Gastrocnemius medialis (tissue), 4 donors: ENCODE measurements around the gene TBL3. TPM values are rescaled to one million over a fixed set of nuclear protein-coding genes. Genes with fewer than 3 reads are reported as not detected.
"Not testable (repeated sequence)": the region's sequence is repeated elsewhere in the genome, so short reads cannot be mapped to it uniquely, and the experiment has no call there.

ENCODE experiments used
- ATAC-seq, 2 donors: fragments of 150-250 bp; one replicate each; pipeline ENCODE4 v1.9.1; 2016
- DNase-seq, 2 donors: peaks; one replicate each; pipeline ENCODE4 v3.0.0-alpha.2; 2019
- H3K27ac ChIP-seq, 4 donors: fragments of 200-600 bp; sonication (generic); 1 replicate in 1 of 4; 2 replicates in 3 of 4; pipeline ENCODE4 v1.5.1; 2016 to 2018; ENCODE audit warnings: mild to moderate bottlenecking in 2 of 4, moderate library complexity in 1 of 4
- H3K27me3 ChIP-seq, 3 donors: fragments of 200-600 bp; sonication (generic) in 2 of 3; 1 replicate in 1 of 3; 2 replicates in 2 of 3; pipeline versions ENCODE4 v1.5.1 to v1.6.0; 2016 to 2019; ENCODE audit warnings: mild to moderate bottlenecking in 1 of 3, moderate library complexity in 1 of 3
- H3K36me3 ChIP-seq, 2 donors: fragments of 200-600 bp; sonication (generic) in 1 of 2; one replicate each; pipeline ENCODE4 v1.5.1; 2017 to 2018
- H3K4me1 ChIP-seq, 2 donors: fragments of 200-600 bp; sonication (generic) in 1 of 2; one replicate each; pipeline ENCODE4 v1.5.1; 2016 to 2017; ENCODE audit warnings: mild to moderate bottlenecking in 2 of 2
- H3K4me3 ChIP-seq, 4 donors: fragments of 200-600 bp; sonication (generic) in 3 of 4; 1 replicate in 1 of 4; 2 replicates in 3 of 4; pipeline ENCODE4 v1.5.1; 2016 to 2019; ENCODE audit warnings: mild to moderate bottlenecking in 2 of 4
- H3K9me3 ChIP-seq, 3 donors: fragments of 200-600 bp; sonication (generic) in 2 of 3; 1 replicate in 1 of 3; 2 replicates in 2 of 3; pipeline ENCODE4 v1.5.1; 2016 to 2019
- POLR2A ChIP-seq, 2 donors: fragments of 450-650 bp; IDR thresholded peaks; one replicate each; pipeline ENCODE4 v1.6.1; 2017; ENCODE audit warnings: antibody characterized with exemption in 2 of 2, mild to moderate bottlenecking in 2 of 2, moderate library complexity in 2 of 2
- in situ Hi-C, 4 donors: fragments of 200-750 bp; cut with MboI; loops; one replicate each; pipeline versions ENCODE4 v1.15.0 to v1.8.0; 2017; ENCODE audit warnings: low sequenced_read_pairs in 4 of 4
- intact Hi-C: fragments of 100-400 bp; cut with DNase I; formaldehyde crosslinking; loops from one replicate; pipeline ENCODE4 v1.15.1; 2023; ENCODE audit warnings: low total_unique reads
- total RNA-seq, 4 donors: library from RNA; depleted of rRNA; stranded (reverse); fragments of >200 nt; gene quantifications; one replicate each; pipeline versions ENCODE4 v1.1.0 to v1.2.3, GENCODE V29; 2016
- TF ChIP-seq, protein P1 (sequence below), 5 experiments: fragments of 450-650 bp in 3 of 5; fragments of 200-600 bp in 2 of 5; sonication (generic) in 2 of 5; IDR thresholded peaks in 4 of 5; conservative IDR thresholded peaks in 1 of 5; 1 replicate in 4 of 5; 2 replicates in 1 of 5; pipeline ENCODE4 v1.5.1; 2016 to 2019; ENCODE audit warnings: antibody characterized with exemption in 5 of 5, mild to moderate bottlenecking in 3 of 5, moderate library complexity in 3 of 5

Gene TBL3
- total RNA-seq, 4 donors from 2014 or later: 48.2 to 79.5 (median 71.4) TPM

DNA sequence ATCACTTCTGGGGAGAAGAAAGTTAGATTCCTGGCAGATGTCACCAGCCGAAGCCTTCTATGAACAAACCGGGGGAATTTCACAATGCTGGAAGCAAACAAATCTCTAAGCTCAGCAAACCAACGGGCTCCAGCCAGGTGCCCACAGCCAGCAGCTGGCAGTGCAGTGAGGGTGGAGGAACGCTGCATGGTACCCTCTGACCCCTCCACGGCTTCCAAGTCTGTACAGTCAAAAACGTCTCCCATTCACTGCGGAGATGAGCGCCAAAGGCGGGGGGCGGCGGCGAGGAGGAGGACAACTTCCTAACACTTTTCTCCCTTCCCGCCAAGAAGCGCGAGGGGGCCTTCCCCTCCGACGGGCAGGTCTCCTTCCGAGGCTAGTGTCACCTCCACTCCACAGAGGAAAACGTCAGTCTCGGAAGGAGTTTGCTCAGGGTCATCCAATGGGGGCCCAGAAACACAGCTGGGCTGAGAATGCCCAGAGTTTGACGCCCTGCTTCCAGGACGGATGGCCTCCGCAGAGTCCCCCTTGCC lies 36.8 kb downstream of the TBL3 start:
- ATAC-seq (no peak), DNase-seq (peak in 1 of 2 donors; percentile 41)
- Histone ChIP-seq H3K36me3 (no peaks in the 10 kb centered on the region), H3K27ac (peak overlapping the region; percentile 76 to 99 (median 95)), H3K4me1 (peaks cover 50 to 58% of the 10 kb centered on the region in 2 donors), H3K9me3 (no peaks in the 10 kb centered on the region), H3K27me3 (no peaks in the 10 kb centered on the region), H3K4me3 (peak overlapping the region; percentile 63 to 89 (median 77))
- TF ChIP-seq, protein P1, sequence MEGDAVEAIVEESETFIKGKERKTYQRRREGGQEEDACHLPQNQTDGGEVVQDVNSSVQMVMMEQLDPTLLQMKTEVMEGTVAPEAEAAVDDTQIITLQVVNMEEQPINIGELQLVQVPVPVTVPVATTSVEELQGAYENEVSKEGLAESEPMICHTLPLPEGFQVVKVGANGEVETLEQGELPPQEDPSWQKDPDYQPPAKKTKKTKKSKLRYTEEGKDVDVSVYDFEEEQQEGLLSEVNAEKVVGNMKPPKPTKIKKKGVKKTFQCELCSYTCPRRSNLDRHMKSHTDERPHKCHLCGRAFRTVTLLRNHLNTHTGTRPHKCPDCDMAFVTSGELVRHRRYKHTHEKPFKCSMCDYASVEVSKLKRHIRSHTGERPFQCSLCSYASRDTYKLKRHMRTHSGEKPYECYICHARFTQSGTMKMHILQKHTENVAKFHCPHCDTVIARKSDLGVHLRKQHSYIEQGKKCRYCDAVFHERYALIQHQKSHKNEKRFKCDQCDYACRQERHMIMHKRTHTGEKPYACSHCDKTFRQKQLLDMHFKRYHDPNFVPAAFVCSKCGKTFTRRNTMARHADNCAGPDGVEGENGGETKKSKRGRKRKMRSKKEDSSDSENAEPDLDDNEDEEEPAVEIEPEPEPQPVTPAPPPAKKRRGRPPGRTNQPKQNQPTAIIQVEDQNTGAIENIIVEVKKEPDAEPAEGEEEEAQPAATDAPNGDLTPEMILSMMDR (IDR thresholded peaks at IDR 0.05 in 4 of 5, conservative IDR thresholded peaks at IDR 0.05 in 1 of 5): no peak
- TF ChIP-seq POLR2A (IDR thresholded peaks at IDR 0.05): peak in 1 of 2 donors; percentile 34
- in situ Hi-C loops: no loop called here
- intact Hi-C loops: loop anchor here (1.0 to 10.0 kb wide), 3 partner anchors 37 to 526 kb away; partner anchors contain the start of genes CEMP1, PDPK1 and RNPS1

DNA sequence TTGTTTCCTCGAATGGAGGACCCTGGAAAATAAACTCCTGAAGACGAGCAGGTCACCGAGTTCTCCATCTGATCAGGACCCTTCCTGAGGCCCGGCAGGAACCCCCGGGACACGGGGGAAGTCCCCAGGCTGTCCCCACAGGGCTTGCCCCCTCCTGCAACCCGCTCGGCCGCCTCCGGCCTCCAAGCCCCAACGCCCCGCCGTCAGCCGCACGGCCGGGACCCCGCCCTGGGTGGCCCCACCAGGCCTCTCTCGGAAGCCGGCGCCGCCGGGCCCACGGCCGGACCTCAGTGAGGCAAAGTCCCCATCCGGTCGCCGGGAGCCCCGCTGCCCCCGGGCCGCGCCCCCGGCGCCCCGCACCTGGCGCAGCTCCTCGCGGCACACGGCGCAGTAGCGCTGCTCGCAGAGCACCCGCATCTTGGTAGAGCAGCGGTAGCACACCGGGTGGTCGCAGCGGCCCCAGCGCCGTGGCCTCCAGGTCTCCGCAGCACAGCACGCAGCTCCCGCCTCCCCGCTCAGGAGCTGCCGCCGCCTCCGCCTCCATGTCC lies 37.4 kb downstream of the TBL3 start:
- ATAC-seq: peak; percentile 33 to 35
- intact Hi-C loops: loop anchor here (1.0 to 10.0 kb wide), 3 partner anchors 38 to 526 kb away; partner anchors contain the start of genes CEMP1, PDPK1 and RNPS1
- no peaks in the 10 kb centered on the region for H3K9me3 ChIP-seq
- TF ChIP-seq POLR2A (IDR thresholded peaks at IDR 0.05): no peak
- TF ChIP-seq, protein P1 (IDR thresholded peaks at IDR 0.05 in 4 of 5, conservative IDR thresholded peaks at IDR 0.05 in 1 of 5): no peak
- DNase-seq: no peak
- H3K27ac ChIP-seq: peak overlapping the region; percentile 76 to 99 (median 95)
- no peaks in the 10 kb centered on the region for H3K36me3 ChIP-seq
- in situ Hi-C loops: no loop called here
- H3K27me3 ChIP-seq: no peaks in the 10 kb centered on the region
- peaks cover 44 to 54% of the 10 kb centered on the region in 2 donors for H3K4me1 ChIP-seq
- peak overlapping the region; percentile 63 to 89 (median 77) for H3K4me3 ChIP-seq

DNA sequence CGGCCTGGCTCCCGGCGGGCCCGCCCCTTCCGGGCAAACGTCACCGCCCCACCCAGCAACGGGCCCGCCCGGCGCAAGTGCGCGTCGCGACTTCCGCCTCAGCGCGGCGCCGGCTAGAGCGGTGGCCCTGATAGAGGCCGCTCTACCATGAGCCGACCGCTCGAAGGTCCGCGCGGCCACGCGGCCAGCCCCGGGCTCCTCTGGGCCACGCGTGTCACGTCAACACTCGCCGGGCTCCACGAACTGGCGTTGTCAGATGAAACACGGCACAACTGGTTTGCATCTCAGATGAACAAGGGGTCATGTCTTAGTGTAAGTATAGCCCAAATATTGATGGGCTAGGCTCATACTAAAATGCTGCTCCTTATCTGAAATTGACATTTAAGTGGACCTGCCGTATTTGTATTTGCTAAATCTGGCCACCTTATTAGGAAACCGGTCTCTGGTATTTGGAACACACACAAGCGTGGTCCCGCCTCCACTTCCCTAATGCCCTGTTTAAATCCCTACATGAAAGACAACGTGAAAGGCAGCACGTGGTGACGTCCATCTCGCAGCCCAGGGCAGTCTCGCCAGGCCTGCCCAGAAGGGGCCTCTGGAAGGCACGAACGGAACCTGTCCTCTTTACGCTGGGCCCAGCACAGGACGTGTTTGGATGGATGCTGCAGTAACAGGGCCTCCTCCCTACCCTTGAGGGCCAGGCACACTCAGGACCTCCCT lies 38.1 kb downstream of the TBL3 start, which contains the start of gene ZNF598:
Gene ZNF598, minus strand, starts transcription at position 31 of the 720 bp plus-strand sequence.
- H3K36me3 ChIP-seq: no peaks in the 10 kb centered on the region
- in situ Hi-C loops: loop anchor here in 3 of 4 donors (5.0 to 10.0 kb wide), 3 partner anchors 127 to 135 kb away; partner anchors contain the start of genes PKD1 (in 1 of the 3) and RAB26 (in 1 of the 3)
- peak; percentile 61 to 75 for DNase-seq
- intact Hi-C loops: loop anchor here (1.0 to 10.0 kb wide), 3 partner anchors 39 to 525 kb away; partner anchors contain the start of genes CEMP1, PDPK1 and RNPS1
- no peaks in the 10 kb centered on the region for H3K27me3 ChIP-seq
- peak; percentile 90 to 95 for ATAC-seq
- TF ChIP-seq, protein P1 (IDR thresholded peaks at IDR 0.05 in 4 of 5, conservative IDR thresholded peaks at IDR 0.05 in 1 of 5): peak in 1 of 5 experiments; percentile 8
- TF ChIP-seq POLR2A (IDR thresholded peaks at IDR 0.05): peak; percentile 85 to 96
- peak within 1 kb of the TSS; percentile 85 to 99 (median 95) for H3K27ac ChIP-seq
- no peaks in the 10 kb centered on the region for H3K9me3 ChIP-seq
- H3K4me3 ChIP-seq: peak within 1 kb of the TSS; percentile 63 to 97 (median 84)
- H3K4me1 ChIP-seq: peaks cover 37 to 47% of the 10 kb centered on the region in 2 donors

DNA sequence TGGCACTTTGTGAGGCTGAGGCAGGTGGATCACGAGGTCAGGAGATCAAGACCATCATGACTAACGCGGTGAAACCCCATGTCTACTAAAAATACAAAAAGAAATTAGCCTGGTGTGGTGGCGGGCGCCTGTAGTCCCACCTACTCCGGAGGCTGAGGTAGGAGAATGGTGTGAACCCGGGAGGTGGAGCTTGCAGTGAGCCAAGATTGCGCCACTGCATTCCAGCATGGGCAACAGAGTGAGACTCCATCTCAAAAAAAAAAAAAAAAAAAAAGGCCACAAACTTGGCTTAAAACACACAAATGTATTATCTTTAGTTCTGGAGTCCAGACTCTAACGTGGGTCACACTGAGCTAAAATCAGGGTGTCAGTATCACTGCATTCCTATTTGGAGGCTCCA lies 39.9 kb downstream of the TBL3 start:
- intact Hi-C loops, H3K27ac ChIP-seq, H3K36me3 ChIP-seq, H3K27me3 ChIP-seq, DNase-seq, ATAC-seq, H3K4me3 ChIP-seq, H3K9me3 ChIP-seq: not testable (repeated sequence)
- peaks cover 27 to 29% of the 10 kb centered on the region in 2 donors for H3K4me1 ChIP-seq
- in situ Hi-C loops: loop anchor here in 3 of 4 donors (5.0 to 10.0 kb wide), 3 partner anchors 126 to 133 kb away; partner anchors contain the start of genes PKD1 (in 1 of the 3) and RAB26 (in 1 of the 3)
